Measurements from ENCODE around the gene NEU2.

DNA sequence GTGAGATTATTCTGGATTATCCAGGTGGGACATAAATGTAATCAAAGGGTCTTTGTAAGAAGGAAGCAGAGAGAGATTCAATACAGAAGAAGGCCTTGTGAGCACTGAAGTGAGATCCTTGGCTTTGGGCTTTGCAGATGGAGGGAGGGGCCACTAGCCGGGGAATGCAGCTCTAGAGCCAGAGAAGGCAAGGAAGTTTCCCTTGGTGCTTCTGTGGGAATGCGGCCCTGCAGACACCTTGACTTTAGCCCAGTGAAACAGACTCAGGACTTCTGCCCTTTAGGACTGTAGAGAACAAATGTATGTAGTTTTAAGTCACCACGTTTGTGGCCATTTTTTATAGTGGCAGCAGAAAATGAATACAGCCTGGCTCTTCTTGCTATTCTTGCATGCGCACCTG, 8.1 kb downstream of the NEU2 start:
- TF ChIP-seq, protein P1, sequence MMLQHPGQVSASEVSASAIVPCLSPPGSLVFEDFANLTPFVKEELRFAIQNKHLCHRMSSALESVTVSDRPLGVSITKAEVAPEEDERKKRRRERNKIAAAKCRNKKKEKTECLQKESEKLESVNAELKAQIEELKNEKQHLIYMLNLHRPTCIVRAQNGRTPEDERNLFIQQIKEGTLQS (IDR thresholded peaks at IDR 0.05) = no peak
- TF ChIP-seq, protein P1 (CRISPR knock-in tag; conservative IDR thresholded peaks at IDR 0.05) = no peak
- TF ChIP-seq, protein P2, sequence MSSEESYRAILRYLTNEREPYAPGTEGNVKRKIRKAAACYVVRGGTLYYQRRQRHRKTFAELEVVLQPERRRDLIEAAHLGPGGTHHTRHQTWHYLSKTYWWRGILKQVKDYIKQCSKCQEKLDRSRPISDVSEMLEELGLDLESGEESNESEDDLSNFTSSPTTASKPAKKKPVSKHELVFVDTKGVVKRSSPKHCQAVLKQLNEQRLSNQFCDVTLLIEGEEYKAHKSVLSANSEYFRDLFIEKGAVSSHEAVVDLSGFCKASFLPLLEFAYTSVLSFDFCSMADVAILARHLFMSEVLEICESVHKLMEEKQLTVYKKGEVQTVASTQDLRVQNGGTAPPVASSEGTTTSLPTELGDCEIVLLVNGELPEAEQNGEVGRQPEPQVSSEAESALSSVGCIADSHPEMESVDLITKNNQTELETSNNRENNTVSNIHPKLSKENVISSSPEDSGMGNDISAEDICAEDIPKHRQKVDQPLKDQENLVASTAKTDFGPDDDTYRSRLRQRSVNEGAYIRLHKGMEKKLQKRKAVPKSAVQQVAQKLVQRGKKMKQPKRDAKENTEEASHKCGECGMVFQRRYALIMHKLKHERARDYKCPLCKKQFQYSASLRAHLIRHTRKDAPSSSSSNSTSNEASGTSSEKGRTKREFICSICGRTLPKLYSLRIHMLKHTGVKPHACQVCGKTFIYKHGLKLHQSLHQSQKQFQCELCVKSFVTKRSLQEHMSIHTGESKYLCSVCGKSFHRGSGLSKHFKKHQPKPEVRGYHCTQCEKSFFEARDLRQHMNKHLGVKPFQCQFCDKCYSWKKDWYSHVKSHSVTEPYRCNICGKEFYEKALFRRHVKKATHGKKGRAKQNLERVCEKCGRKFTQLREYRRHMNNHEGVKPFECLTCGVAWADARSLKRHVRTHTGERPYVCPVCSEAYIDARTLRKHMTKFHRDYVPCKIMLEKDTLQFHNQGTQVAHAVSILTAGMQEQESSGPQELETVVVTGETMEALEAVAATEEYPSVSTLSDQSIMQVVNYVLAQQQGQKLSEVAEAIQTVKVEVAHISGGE (CRISPR knock-in tag; IDR thresholded peaks at IDR 0.05) = no peak
- TF ChIP-seq, protein P3, sequence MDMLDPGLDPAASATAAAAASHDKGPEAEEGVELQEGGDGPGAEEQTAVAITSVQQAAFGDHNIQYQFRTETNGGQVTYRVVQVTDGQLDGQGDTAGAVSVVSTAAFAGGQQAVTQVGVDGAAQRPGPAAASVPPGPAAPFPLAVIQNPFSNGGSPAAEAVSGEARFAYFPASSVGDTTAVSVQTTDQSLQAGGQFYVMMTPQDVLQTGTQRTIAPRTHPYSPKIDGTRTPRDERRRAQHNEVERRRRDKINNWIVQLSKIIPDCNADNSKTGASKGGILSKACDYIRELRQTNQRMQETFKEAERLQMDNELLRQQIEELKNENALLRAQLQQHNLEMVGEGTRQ (CRISPR knock-in tag; IDR thresholded peaks at IDR 0.05) = no peak
- TF ChIP-seq, protein P4, sequence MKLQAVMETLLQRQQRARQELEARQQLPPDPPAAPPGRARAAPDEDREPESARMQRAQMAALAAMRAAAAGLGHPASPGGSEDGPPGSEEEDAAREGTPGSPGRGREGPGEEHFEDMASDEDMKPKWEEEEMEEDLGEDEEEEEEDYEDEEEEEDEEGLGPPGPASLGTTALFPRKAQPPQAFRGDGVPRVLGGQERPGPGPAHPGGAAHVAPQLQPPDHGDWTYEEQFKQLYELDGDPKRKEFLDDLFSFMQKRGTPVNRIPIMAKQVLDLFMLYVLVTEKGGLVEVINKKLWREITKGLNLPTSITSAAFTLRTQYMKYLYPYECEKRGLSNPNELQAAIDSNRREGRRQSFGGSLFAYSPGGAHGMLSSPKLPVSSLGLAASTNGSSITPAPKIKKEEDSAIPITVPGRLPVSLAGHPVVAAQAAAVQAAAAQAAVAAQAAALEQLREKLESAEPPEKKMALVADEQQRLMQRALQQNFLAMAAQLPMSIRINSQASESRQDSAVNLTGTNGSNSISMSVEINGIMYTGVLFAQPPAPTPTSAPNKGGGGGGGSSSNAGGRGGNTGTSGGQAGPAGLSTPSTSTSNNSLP (IDR thresholded peaks at IDR 0.05; ENCODE audit: borderline replicate concordance, low read depth, low read length) = no peak
